ENCODE results near the gene DET1. TPM values are rescaled to one million over a fixed set of nuclear protein-coding genes. Genes with fewer than 3 reads are reported as not detected.
A peak's percentile ranks its signal among the peaks of the same experiment; 100 is the strongest.
"Not testable (repeated sequence)": the region's sequence is repeated elsewhere in the genome, so short reads cannot be mapped to it uniquely, and the experiment has no call there.

Gene DET1
- total RNA-seq, 1 donor from 2014 or later, result 2.6 TPM

- Mint-ChIP-seq H3K4me3 (ENCODE audit: low read depth) (no peak overlapping the region), H3K4me1 (ENCODE audit: low read depth) (no peaks in the 10 kb centered on the region), H3K27me3 (ENCODE audit: low read depth) (peaks cover 2% of the 10 kb centered on the region), H3K36me3 (ENCODE audit: low read depth) (no peaks in the 10 kb centered on the region), H3K9me3 (no peaks in the 10 kb centered on the region), H3K27ac (no peak overlapping the region)
- intact Hi-C loops (cut with micrococcal nuclease), result no loop called here
- no peak for DNase-seq (ENCODE audit: low spot score)
Measured at GRCh38 chr15:88563638-88564037, 17.2 kb upstream of the DET1 start.

GRCh38 chr15:88559565-88559964, 13.1 kb upstream of the DET1 start:
- H3K27me3 Mint-ChIP-seq (ENCODE audit: low read depth); H3K9me3 Mint-ChIP-seq; H3K4me3 Mint-ChIP-seq (ENCODE audit: low read depth); H3K36me3 Mint-ChIP-seq (ENCODE audit: low read depth); H3K4me1 Mint-ChIP-seq (ENCODE audit: low read depth); H3K27ac Mint-ChIP-seq; intact Hi-C loops (cut with micrococcal nuclease); DNase-seq (ENCODE audit: low spot score): not testable (repeated sequence)

GRCh38 chr15:88558026-88558425, 11.5 kb upstream of the DET1 start:
- H3K27me3 Mint-ChIP-seq (ENCODE audit: low read depth); intact Hi-C loops (cut with micrococcal nuclease); DNase-seq (ENCODE audit: low spot score); H3K4me3 Mint-ChIP-seq (ENCODE audit: low read depth); H3K9me3 Mint-ChIP-seq; H3K4me1 Mint-ChIP-seq (ENCODE audit: low read depth); H3K27ac Mint-ChIP-seq; H3K36me3 Mint-ChIP-seq (ENCODE audit: low read depth): not testable (repeated sequence)

GRCh38 chr15:88548009-88548408, 1.5 kb upstream of the DET1 start:
- H3K4me3 Mint-ChIP-seq (ENCODE audit: low read depth); H3K9me3 Mint-ChIP-seq; DNase-seq (ENCODE audit: low spot score); H3K4me1 Mint-ChIP-seq (ENCODE audit: low read depth); H3K36me3 Mint-ChIP-seq (ENCODE audit: low read depth); H3K27me3 Mint-ChIP-seq (ENCODE audit: low read depth); H3K27ac Mint-ChIP-seq: not testable (repeated sequence)
- intact Hi-C loops (cut with micrococcal nuclease), result loop anchor here (10.0 kb wide), 1 partner anchor 347 kb away; the partner anchor contains the start of gene HAPLN3

- not testable (repeated sequence) for H3K36me3 Mint-ChIP-seq (ENCODE audit: low read depth); H3K4me1 Mint-ChIP-seq (ENCODE audit: low read depth); H3K9me3 Mint-ChIP-seq; H3K27me3 Mint-ChIP-seq (ENCODE audit: low read depth); DNase-seq (ENCODE audit: low spot score)
- intact Hi-C loops (cut with micrococcal nuclease), result loop anchor here (1.0 to 10.0 kb wide), 3 partner anchors 76 to 349 kb away; partner anchors contain the start of genes AEN, HAPLN3, MRPL46 and MRPS11
- peak overlapping the region; percentile 85 for H3K27ac Mint-ChIP-seq
- peak overlapping the region; percentile 87 for H3K4me3 Mint-ChIP-seq (ENCODE audit: low read depth)
Measured at GRCh38 chr15:88545578-88546247, 768 bp downstream of the DET1 start.

- H3K36me3 Mint-ChIP-seq (ENCODE audit: low read depth), result no peaks in the 10 kb centered on the region
- H3K4me3 Mint-ChIP-seq (ENCODE audit: low read depth), result no peak overlapping the region
- intact Hi-C loops (cut with micrococcal nuclease), result loop anchor here (10.0 kb wide), 1 partner anchor 352 kb away; the partner anchor contains the start of gene HAPLN3
- H3K27ac Mint-ChIP-seq, result no peak overlapping the region
- H3K4me1 Mint-ChIP-seq (ENCODE audit: low read depth), result peaks cover 8% of the 10 kb centered on the region
- H3K9me3 Mint-ChIP-seq, result peaks cover 6% of the 10 kb centered on the region
- no peaks in the 10 kb centered on the region for H3K27me3 Mint-ChIP-seq (ENCODE audit: low read depth)
- no peak for DNase-seq (ENCODE audit: low spot score)
Measured at GRCh38 chr15:88543065-88543776, 3.3 kb downstream of the DET1 start.

GRCh38 chr15:88542342-88542733, 4.1 kb downstream of the DET1 start:
- Mint-ChIP-seq H3K27me3 (ENCODE audit: low read depth) (no peaks in the 10 kb centered on the region), H3K9me3 (peaks cover 6% of the 10 kb centered on the region), H3K36me3 (ENCODE audit: low read depth) (no peaks in the 10 kb centered on the region), H3K27ac (no peak overlapping the region), H3K4me1 (ENCODE audit: low read depth) (peaks cover 8% of the 10 kb centered on the region), H3K4me3 (ENCODE audit: low read depth) (no peak overlapping the region)
- intact Hi-C loops (cut with micrococcal nuclease), result loop anchor here (10.0 kb wide), 1 partner anchor 352 kb away; the partner anchor contains the start of gene HAPLN3
- DNase-seq (ENCODE audit: low spot score), result no peak

GRCh38 chr15:88541709-88542341, 4.7 kb downstream of the DET1 start:
- H3K9me3 Mint-ChIP-seq, result peaks cover 2% of the 10 kb centered on the region
- no peaks in the 10 kb centered on the region for H3K27me3 Mint-ChIP-seq (ENCODE audit: low read depth)
- H3K27ac Mint-ChIP-seq, result no peak overlapping the region
- intact Hi-C loops (cut with micrococcal nuclease), result loop anchor here (10.0 kb wide), 1 partner anchor 353 kb away; the partner anchor contains the start of gene HAPLN3
- H3K36me3 Mint-ChIP-seq (ENCODE audit: low read depth), result no peaks in the 10 kb centered on the region
- no peak overlapping the region for H3K4me3 Mint-ChIP-seq (ENCODE audit: low read depth)
- peaks cover 7% of the 10 kb centered on the region for H3K4me1 Mint-ChIP-seq (ENCODE audit: low read depth)
- no peak for DNase-seq (ENCODE audit: low spot score)

GRCh38 chr15:88541111-88541510, 5.4 kb downstream of the DET1 start:
- intact Hi-C loops (cut with micrococcal nuclease), result loop anchor here (10.0 kb wide), 1 partner anchor 354 kb away; the partner anchor contains the start of gene HAPLN3
- H3K36me3 Mint-ChIP-seq (ENCODE audit: low read depth); H3K4me1 Mint-ChIP-seq (ENCODE audit: low read depth); H3K27ac Mint-ChIP-seq; H3K4me3 Mint-ChIP-seq (ENCODE audit: low read depth); H3K27me3 Mint-ChIP-seq (ENCODE audit: low read depth); H3K9me3 Mint-ChIP-seq; DNase-seq (ENCODE audit: low spot score): not testable (repeated sequence)

GRCh38 chr15:88540350-88540749, 6.1 kb downstream of the DET1 start:
- not testable (repeated sequence) for H3K36me3 Mint-ChIP-seq (ENCODE audit: low read depth); H3K9me3 Mint-ChIP-seq; H3K4me1 Mint-ChIP-seq (ENCODE audit: low read depth); H3K27ac Mint-ChIP-seq; H3K27me3 Mint-ChIP-seq (ENCODE audit: low read depth); H3K4me3 Mint-ChIP-seq (ENCODE audit: low read depth); DNase-seq (ENCODE audit: low spot score)
- intact Hi-C loops (cut with micrococcal nuclease), result loop anchor here (10.0 kb wide), 1 partner anchor 354 kb away; the partner anchor contains the start of gene HAPLN3

- Mint-ChIP-seq H3K36me3 (ENCODE audit: low read depth) (peaks cover 4% of the 10 kb centered on the region), H3K27me3 (ENCODE audit: low read depth) (no peaks in the 10 kb centered on the region), H3K9me3 (peaks cover 5% of the 10 kb centered on the region), H3K27ac (no peak overlapping the region), H3K4me1 (ENCODE audit: low read depth) (no peaks in the 10 kb centered on the region), H3K4me3 (ENCODE audit: low read depth) (no peak overlapping the region)
- intact Hi-C loops (cut with micrococcal nuclease), result no loop called here
- no peak for DNase-seq (ENCODE audit: low spot score)
Measured at GRCh38 chr15:88539441-88539840, 7.0 kb downstream of the DET1 start.

- peaks cover 5% of the 10 kb centered on the region for H3K9me3 Mint-ChIP-seq
- peaks cover 5% of the 10 kb centered on the region for H3K36me3 Mint-ChIP-seq (ENCODE audit: low read depth)
- no peaks in the 10 kb centered on the region for H3K4me1 Mint-ChIP-seq (ENCODE audit: low read depth)
- no peak for DNase-seq (ENCODE audit: low spot score)
- intact Hi-C loops (cut with micrococcal nuclease), result no loop called here
- H3K4me3 Mint-ChIP-seq (ENCODE audit: low read depth), result no peak overlapping the region
- no peaks in the 10 kb centered on the region for H3K27me3 Mint-ChIP-seq (ENCODE audit: low read depth)
- H3K27ac Mint-ChIP-seq, result no peak overlapping the region
Measured at GRCh38 chr15:88538972-88539371, 7.5 kb downstream of the DET1 start.

Data from activated T-helper 2 cell treated with anti-CD3 and anti-CD28 coated beads, Interferon-gamma antibody, Interleukin-2, Interleukin-4, amounts not matched to agents 10 μg/mL and 5 μg/mL and 100 μg/mL, durations not matched to agents 14 hours and 24 hours and 36 hours (primary cell).